ENCODE results near the gene ITGA7.

Gene ITGA7

DNA sequence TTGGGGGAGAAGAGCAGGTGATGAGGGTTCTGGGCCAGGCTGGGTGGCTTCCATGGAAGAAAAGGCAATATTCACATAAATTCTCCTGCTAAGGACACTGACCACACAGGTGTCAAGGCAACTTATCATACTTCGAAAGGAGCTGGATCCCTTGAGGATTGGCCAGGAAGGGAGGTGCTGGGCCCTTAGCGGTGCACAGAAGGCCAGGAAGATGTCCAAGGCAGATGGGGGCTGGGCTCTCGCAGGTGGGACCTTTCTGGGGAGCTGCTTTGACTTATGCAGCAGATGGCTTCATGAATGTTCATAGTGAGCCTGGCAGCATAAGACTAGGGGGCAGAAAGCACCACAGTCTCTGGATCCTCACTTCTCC lies 17.2 kb upstream of the ITGA7 start:
- TF ChIP-seq CTCF (IDR thresholded peaks at IDR 0.05; ENCODE audit: low read depth, low read length): no peak
- DNase-seq (ENCODE audit: extremely low read depth, low read depth): no peak

- TF ChIP-seq CTCF (IDR thresholded peaks at IDR 0.05; ENCODE audit: low read depth, low read length): peak; percentile 68
- DNase-seq (ENCODE audit: extremely low read depth, low read depth): no peak
These were observed 16.7 kb upstream of the ITGA7 start for GRCh38 chr12:55724226-55724939.

DNA sequence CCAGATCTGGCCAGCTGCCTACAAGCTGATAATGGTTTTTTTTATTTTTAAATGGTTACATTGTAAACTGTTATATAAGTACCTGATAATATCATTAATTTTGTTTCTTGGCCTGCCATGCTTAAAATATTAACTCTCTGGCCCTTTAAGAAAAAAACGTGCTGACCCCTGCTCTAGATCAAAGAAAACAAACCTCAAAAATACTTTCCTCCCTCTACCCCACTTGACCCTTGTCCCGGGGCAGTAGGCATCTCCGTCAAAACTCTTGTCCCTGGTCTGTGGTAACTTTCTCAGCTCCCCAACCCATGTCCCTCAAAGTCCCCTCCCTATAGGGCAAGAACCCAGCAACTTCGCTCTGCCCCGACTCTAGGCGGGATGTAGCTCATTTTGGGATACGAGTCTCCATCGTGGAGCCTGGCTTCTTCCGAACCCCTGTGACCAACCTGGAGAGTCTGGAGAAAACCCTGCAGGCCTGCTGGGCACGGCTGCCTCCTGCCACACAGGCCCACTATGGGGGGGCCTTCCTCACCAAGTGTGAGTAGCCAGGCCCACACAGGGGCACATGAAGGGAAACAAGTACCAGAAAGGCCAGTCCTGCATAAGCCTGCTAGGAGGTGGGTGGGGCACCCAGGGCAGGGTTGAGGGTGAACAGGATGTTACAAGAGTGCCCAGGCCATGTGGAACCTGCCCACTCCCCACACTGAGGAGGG lies 16.0 kb upstream of the ITGA7 start:
- TF ChIP-seq CTCF (IDR thresholded peaks at IDR 0.05; ENCODE audit: low read depth, low read length): no peak
- DNase-seq (ENCODE audit: extremely low read depth, low read depth): no peak

GRCh38 chr12:55722948-55723347 lies 15.2 kb upstream of the ITGA7 start:
- no peak for TF ChIP-seq CTCF (IDR thresholded peaks at IDR 0.05; ENCODE audit: low read depth, low read length)
- DNase-seq (ENCODE audit: extremely low read depth, low read depth): no peak

- no peak for TF ChIP-seq CTCF (IDR thresholded peaks at IDR 0.05; ENCODE audit: low read depth, low read length)
- DNase-seq (ENCODE audit: extremely low read depth, low read depth): no peak
These were observed 14.0 kb upstream of the ITGA7 start for GRCh38 chr12:55721601-55722213.

DNA sequence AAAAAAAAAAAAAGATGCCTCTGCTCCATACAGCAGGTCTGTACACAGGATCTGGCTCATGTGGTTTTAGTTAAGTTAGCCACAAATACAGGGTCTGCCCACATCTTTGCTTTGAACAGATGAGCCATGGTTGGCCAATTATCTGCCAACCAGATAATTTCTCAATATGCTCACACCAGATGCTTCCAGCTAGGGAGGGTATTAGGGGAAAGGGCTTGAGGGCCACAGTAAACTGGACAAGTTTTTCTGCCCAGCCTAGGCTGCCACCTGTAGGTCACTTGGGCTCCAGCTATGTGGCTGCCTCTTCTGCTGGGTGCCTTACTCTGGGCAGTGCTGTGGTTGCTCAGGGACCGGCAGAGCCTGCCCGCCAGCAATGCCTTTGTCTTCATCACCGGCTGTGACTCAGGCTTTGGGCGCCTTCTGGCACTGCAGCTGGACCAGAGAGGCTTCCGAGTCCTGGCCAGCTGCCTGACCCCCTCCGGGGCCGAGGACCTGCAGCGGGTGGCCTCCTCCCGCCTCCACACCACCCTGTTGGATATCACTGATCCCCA lies 13.3 kb upstream of the ITGA7 start:
- DNase-seq (ENCODE audit: extremely low read depth, low read depth): peak; percentile 84
- TF ChIP-seq CTCF (IDR thresholded peaks at IDR 0.05; ENCODE audit: low read depth, low read length): peak; percentile 66

- TF ChIP-seq CTCF (IDR thresholded peaks at IDR 0.05; ENCODE audit: low read depth, low read length): no peak
- peak; percentile 83 for DNase-seq (ENCODE audit: extremely low read depth, low read depth)
These were observed 12.4 kb upstream of the ITGA7 start, which contains the start of gene RDH5 for GRCh38 chr12:55720071-55720564. TSS of gene RDH5 (plus strand) at chr12:55720393. CDS start at chr12:55721185, 792 bp downstream.
